Umbilical cord (tissue), 2 donors: ENCODE results near the gene PNMA6F. TPM values are rescaled to one million over a fixed set of nuclear protein-coding genes. Genes with fewer than 3 reads are reported as not detected.
"Not testable (repeated sequence)": the region's sequence is repeated elsewhere in the genome, so short reads cannot be mapped to it uniquely, and the experiment has no call there.

Experiments used
- DNase-seq: peaks from one replicate; pipeline ENCODE4 v3.0.0-alpha.2; 2015; ENCODE audit warnings: low spot score
- total RNA-seq: library from RNA; depleted of rRNA; stranded (reverse); fragments of >200 nt; gene quantifications from one replicate; pipeline ENCODE4 v1.2.3, GENCODE V29; 2014; ENCODE audit warnings: low replicate concordance; ENCODE audit not compliant: insufficient read depth

Gene PNMA6F
- total RNA-seq, 1 donor from 2014 or later = not detected

DNA sequence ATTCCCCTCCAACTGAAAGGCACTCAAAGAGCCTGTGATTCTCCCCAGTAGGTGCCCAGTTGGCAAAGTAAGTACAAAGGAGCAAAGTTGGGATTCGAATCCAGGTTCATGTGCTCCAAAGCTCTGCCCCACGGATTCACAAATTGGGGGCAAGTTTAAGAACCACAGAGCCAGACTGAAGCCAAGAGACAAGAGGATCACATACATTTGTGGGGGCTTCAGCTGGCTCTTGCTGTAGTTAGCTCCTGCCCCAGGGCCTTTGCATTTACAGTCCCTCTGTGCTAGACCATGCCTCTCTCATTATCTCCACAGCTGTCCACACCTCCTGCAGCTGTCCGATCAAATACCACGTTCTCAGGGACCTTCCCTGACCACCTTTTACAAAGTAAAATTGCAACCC lies 18.8 kb downstream of the PNMA6F start:
- no peak for DNase-seq

DNA sequence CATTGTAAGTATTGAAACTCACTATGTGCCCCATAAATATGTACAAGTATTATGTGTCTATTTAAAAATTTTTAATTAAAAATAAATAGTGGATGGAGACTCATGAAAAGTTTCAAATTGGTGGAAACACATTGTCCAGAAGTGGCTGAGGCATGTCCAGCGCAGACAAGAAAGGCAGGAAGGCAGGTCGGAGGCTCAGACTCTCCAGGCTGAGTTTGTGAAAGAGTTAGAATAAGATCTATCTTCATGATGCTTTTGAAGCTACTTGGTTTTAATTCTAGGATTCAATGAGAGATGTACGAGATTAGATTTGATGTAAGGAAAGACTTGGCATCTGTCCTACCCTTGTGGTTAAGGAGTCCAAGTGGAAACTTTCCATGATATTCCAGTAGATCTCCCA lies 19.8 kb downstream of the PNMA6F start:
- DNase-seq = no peak

DNA sequence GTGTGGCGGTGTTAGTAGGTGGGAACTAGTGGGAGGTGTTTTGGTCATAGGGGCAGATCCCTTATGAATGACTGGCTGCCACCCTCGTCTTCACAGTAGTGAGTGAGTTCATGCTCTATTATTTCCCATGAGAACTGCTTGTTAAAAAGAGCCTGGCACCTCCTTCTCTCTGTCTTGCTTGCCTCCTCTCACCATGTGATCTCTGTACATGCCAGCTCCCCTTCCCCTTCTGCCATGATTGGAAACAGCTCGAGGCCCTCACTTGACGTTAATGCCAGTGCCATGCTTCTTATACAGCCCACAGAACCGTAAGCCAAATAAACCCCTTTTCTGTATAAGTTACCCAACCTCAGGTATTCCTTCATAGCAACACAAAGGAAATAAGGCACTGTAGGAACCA lies 21.7 kb downstream of the PNMA6F start:
- DNase-seq = no peak

DNA sequence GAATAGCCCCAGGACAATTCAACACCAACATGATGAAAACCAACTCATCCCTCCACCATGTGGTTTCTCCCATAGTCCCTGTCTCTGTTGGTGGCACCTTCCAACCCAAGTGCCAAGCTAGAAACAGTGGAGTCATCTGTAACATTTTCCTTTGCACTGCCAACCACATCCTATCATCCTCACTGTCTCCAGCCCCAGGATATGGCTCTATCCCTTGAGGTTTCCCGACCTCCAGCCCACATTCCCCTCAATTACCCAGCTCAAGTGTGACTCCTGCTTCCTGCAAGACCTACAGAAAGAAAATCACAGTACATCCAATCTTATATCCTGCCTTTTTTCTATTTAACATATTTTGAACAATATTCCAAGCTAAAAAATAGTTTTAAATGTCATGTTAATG lies 24.2 kb downstream of the PNMA6F start:
- DNase-seq = no peak

DNA sequence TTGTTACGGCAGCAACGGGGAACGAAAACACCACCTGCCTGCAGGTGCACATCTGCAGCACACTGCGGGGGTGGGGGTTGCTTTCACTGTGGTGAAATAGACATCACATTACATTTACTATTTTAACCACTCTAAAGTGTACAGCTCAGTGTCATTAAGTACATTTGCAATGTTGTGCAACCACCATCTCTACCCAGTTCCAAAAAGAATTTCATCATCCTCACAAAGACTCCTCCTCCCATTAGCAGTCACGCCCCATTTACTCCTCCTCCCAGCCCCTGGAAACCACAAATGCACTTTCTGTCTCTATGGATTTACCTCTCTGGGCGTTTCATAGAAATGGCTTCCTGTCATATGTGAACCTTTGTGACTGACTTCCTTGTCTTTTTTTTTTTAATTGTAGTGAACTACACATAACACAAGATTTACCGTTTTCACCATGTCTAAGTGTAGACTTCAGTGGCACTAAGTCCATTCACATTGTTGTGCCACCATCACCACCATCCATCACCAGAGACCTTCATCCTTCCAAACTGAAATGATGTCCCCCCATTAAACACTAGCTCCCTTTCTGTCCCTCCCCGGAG lies 28.0 kb downstream of the PNMA6F start:
- not testable (repeated sequence) for DNase-seq

DNA sequence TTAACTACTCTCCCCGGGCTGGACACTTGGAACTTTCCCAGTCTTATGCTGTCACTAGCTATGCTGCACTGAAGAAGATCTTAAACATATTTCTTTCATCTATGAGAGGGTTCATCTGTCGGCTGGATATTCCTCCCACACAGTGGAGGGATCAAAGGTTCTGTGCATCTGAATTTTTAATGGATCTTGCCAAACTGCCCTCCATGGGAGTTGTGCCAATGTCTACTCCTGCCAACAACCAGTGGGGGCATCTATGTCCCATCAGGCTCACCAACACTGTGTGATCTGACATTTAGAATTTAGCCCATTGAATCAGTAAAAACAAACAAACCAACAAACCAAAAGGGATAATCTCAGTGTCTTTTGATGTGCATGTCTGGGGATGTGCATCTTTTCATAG lies 32.8 kb downstream of the PNMA6F start:
- DNase-seq = not testable (repeated sequence)

DNA sequence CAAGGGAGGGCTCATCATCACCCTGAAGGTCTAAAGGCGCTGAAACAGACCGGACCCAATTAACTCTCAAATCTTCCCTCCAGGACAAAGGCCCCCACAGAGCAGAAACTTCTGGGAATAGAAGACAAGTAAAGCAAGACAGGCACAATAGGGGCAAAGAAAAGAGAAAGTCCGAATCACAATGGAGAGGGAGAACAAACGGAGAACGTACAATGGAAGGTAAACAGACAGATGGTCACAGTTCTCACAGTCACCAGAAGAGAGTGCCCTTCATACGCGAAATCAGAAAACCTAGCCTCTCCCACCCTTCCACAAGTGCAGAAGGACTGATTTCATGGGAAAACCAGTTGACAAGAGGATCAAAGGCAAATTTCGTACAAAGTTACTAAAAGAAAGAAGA lies 35.9 kb downstream of the PNMA6F start:
- not testable (repeated sequence) for DNase-seq

DNA sequence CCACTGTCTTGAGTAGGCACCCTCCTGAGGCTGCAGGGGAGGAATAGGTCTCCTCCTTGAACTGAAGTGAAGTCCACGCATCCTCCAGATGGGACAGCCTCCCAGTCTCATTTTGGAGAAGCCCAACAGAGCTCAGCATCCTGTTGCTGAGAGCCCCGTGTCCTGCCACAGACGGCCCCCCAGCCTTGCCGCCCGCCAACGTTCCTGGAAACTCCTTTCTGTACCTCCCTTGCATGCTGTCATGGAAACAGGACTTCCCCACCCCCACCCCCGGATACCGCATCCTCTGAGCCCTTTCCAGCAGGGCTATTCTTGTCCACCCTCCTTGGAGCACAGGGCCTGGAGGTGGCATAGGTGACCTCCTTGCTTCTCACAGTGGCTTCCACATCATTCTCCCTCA lies 37.6 kb downstream of the PNMA6F start:
- not testable (repeated sequence) for DNase-seq

DNA sequence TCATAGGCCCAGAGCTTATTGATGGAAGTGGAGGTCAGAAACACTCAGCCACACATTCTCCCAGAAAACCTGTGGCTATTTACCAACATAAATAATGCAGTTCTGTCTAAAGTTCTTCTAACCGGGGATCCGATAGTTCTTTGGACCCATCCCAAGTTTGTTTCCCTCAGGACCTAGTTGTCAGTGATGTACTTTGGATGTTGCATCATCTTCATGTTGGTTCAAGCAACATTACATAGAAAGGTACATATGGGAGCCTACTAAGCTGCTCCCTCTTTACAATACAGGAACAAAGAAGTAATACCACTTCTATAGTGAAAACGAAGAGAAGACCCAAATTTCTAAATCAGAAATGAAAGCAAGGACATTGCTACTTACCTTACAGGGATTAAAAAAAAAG lies 39.8 kb downstream of the PNMA6F start:
- DNase-seq = not testable (repeated sequence)

DNA sequence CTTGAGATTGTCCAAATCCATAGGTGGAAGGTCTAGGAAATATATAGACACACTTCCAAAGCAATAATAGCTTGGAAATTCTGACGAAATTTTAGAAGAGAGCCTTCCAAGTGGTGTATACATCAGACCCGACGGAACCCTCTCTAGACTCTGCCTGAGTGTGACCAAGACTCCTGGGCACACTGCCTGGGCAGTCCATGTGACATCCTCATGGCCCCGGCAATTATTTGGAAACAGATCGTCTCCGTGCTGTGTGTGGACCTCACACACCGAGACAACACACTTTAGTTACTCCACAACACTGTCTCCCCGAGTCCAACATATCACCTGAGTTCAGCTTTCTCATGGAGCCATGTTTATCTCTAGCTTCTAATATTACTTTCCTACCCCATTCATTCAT lies 42.3 kb downstream of the PNMA6F start:
- DNase-seq = not testable (repeated sequence)

DNA sequence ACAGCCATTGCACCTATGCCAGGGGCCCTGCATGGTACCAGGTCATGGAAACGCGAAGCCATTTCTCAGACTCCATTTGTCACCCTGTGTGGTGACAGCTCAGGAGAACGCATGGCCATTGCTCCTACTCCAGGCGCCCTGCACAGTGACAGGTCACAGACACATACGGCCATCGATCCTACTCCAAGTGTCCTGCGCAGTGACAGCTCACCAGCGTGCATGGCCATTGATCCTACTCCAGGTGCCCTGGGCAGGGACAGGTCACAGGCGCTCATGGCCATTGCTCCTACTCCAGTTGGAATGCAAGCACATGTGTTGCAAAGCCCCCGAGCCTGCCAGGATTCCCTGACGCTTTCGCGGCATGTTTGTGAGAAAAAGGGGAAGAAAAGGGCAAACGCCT lies 45.5 kb downstream of the PNMA6F start:
- not testable (repeated sequence) for DNase-seq

DNA sequence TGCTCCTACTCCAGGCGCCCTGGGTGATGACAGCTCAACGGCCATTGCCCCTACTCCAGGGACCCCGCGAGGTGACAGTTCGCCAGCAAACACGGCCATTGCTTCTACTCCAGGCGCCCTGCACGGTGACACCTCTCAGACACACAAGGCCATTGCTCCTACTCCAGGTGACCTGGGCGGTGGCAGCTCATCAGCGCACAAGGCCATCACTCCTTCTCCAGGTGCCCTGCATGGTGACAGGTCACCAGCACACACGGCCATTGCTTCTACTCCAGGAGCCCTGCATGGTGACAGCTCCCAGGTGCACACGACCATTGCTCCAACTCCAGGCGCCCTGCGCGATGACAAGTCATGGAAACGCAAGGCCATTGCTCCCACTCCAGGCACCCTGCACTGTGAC lies 46.1 kb downstream of the PNMA6F start:
- DNase-seq = not testable (repeated sequence)

DNA sequence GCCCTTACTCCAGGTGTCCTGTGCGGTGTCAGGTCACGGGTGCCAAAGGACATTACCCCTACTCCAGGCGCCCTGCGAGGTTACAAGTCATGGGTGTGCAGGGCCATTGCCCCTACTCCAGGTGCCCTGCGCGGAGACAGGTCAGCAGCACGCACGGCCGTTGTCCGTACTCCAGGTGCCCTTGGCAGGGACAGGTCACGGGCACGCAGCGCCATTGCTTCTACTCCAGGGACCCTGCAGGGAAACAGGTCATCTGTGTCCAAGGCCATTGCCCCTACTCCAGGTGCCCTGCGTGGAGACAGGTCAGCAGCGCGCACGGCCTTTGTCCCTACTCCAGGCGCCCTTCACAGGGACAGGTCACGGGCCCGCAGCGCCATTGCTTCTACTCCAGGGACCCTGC lies 49.0 kb downstream of the PNMA6F start:
- not testable (repeated sequence) for DNase-seq

DNA sequence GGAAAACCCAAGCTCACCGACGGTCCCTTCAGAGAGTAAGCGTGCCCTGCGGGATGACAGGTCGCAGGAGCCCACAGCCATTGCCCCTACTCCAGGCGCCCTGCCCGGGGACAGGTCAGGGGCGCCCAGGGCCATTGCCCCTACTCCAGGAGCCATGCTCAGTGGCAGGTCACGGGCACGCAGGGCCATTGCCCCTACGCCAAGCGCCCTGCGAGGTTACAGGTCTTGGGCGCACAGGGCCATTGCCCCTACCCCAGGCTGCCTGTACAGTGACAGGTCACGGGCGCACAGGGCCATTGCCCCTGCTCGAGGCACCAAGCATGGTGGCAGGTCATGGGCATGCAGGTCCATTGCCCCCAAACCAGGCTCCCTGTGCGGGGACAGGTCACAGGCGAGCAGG lies 49.5 kb downstream of the PNMA6F start:
- DNase-seq = not testable (repeated sequence)

Other genes with a start within 250 kb of the PNMA6F start
- gene PNMA6A, start 249.3 kb downstream of the PNMA6F start, total RNA-seq = 1.2 TPM
- gene MAGEA1, start 142.5 kb downstream of the PNMA6F start, total RNA-seq = not detected
- 7.7 TPM for gene ZNF275, start 12.4 kb upstream of the PNMA6F start, total RNA-seq
- not detected for gene PNMA6E, start 79.6 kb upstream of the PNMA6F start, total RNA-seq
- 5.1 TPM for gene ZFP92, start 89.7 kb upstream of the PNMA6F start, total RNA-seq
- gene TREX2, start 124.3 kb upstream of the PNMA6F start, total RNA-seq = 0.72 TPM
- gene HAUS7, start 148.8 kb upstream of the PNMA6F start, total RNA-seq = 24.1 TPM
- gene BGN, start 173.2 kb upstream of the PNMA6F start, total RNA-seq = 90.8 TPM
- gene ATP2B3, start 195.9 kb upstream of the PNMA6F start, total RNA-seq = 0.48 TPM